A172 (cell line): ENCODE data around the gene DIP2B. TPM values are rescaled to one million over a fixed set of nuclear protein-coding genes. Genes with fewer than 3 reads are reported as not detected.

ENCODE experiments used
- total RNA-seq: library from RNA; depleted of rRNA; stranded (reverse); fragments of >200 nt; shearing (Covaris generic); gene quantifications from 2 replicates; pipeline ENCODE4 v1.2.3, GENCODE V29; 2014; rRNA removed

DIP2B gene
- total RNA-seq, 1 experiment from 2014 or later = 25.0 TPM

Other genes with a start within 250 kb of the DIP2B start
- 108 and 109 TPM in 2 replicates for gene LIMA1, start 221.5 kb upstream of the DIP2B start, total RNA-seq
- gene FAM186A, start 108.4 kb upstream of the DIP2B start, total RNA-seq = not detected in 2 replicates
- gene LARP4, start 104.1 kb upstream of the DIP2B start, total RNA-seq = 34.5 and 47.6 TPM in 2 replicates